ENCODE data around the gene FAM131C.

- TF ChIP-seq SUZ12 (IDR thresholded peaks at IDR 0.05; ENCODE audit: extremely low read depth, insufficient read depth, insufficient read length) (no peak), ZNF274 (IDR thresholded peaks at IDR 0.05; ENCODE audit: low read depth, low read length) (no peak)
Observed at GRCh38 chr1:16072616-16073484, 601 bp downstream of the FAM131C start.
